Esophagus muscularis mucosa (tissue), 3 donors: Measurements from ENCODE around the gene GPR18.

Experiments used
- CTCF ChIP-seq, 3 experiments: fragments of 200-600 bp in 2 of 3; fragments of 450-650 bp in 1 of 3; sonication (generic) in 2 of 3; IDR thresholded peaks; one replicate each; pipeline ENCODE4 v1.5.1; 2017 to 2019; ENCODE audit warnings: antibody characterized with exemption in 3 of 3, mild to moderate bottlenecking in 2 of 3, moderate library complexity in 1 of 3
- POLR2A ChIP-seq: fragments of 450-650 bp; IDR thresholded peaks from one replicate; pipeline ENCODE4 v1.6.1; 2017; ENCODE audit warnings: antibody characterized with exemption, moderate library complexity, mild to moderate bottlenecking, low read depth
- POLR2AphosphoS5 ChIP-seq, 2 donors: sonication (generic); formaldehyde crosslinking; IDR thresholded peaks; one replicate each; pipeline ENCODE4 v1.6.1; 2017; ENCODE audit warnings: antibody characterized with exemption in 2 of 2

GRCh38 chr13:99225078-99225477 lies 33.1 kb downstream of the GPR18 start:
- TF ChIP-seq POLR2AphosphoS5 (IDR thresholded peaks at IDR 0.05), result no peak
- TF ChIP-seq CTCF (IDR thresholded peaks at IDR 0.05), result no peak
- no peak for TF ChIP-seq POLR2A
